GM18858 (cell line): ENCODE data around the gene TREH.
"Not testable (repeated sequence)": the region's sequence is repeated elsewhere in the genome, so short reads cannot be mapped to it uniquely, and the experiment has no call there.

Experiments
- ATAC-seq: cut with Tn5 transposase; IDR thresholded peaks from one replicate; pipeline ENCODE4 v1.9.1; 2021; ENCODE audit not compliant: unreplicated experiment

TREH gene

DNA sequence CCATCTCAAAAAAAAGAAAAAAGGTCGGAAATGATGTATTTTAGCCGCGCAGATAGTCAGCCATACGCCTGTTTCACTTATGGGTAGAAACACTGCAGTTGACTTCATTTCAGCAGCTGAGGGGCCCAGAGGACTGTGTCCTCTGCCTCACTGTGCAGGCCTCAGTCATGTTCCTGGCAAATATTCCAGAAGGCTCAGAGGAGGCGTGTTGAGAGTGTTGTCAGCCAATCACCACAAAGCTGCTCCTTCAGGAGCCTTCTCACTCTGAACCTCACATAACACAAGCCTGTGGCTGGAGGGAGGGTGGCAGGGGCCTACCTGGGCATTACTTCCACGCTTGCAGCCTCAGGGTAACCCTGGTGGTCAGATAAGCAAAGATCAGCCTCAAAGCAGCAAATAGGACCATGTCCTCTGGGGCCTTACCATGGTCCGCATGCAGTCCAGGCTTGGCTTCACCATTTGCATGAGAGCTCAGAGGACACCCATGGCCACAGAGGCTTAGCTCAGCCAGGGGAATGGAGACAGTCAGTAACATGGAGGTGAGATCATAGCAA is 17.3 kb upstream of the TREH start:
- no peak for ATAC-seq

DNA sequence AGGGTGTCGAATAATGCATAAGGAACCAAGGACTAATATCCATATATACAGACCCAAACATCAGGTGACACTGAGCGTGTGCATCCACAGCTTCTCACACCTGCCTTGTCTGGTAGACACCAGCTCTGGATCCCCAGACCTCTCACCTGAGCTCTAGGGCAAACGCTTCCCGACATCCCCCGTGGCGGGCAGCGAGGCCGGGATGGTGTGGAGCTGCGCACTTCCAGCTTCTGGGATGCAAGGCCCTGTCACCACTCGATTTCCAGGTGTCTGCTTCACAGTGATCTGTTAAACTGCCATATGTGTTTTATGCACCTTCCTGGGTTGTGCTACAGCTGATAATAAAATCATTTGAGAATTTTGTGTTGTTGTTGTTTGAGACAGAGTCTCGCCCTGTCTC is 15.3 kb upstream of the TREH start:
- ATAC-seq, result no peak

DNA sequence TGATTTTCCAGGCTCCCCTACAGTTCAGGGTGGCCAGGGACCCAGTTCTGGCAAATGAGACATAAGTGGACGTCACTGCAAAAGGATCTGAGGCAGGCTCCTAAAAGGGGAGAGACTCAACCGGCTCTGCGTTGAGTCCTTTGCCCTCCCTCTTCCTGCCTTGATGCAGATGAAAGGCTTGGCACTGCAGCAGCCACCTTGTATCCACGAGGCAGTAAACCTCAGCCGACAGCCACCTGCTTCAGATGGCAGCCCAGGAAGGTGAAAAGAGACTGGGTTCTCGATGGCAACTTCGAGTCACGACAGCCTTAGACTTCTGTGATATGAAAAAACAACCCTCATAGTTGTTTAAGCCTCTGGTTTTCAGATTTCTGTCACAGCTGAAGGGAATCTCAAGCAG is 14.7 kb upstream of the TREH start:
- ATAC-seq, result no peak

DNA sequence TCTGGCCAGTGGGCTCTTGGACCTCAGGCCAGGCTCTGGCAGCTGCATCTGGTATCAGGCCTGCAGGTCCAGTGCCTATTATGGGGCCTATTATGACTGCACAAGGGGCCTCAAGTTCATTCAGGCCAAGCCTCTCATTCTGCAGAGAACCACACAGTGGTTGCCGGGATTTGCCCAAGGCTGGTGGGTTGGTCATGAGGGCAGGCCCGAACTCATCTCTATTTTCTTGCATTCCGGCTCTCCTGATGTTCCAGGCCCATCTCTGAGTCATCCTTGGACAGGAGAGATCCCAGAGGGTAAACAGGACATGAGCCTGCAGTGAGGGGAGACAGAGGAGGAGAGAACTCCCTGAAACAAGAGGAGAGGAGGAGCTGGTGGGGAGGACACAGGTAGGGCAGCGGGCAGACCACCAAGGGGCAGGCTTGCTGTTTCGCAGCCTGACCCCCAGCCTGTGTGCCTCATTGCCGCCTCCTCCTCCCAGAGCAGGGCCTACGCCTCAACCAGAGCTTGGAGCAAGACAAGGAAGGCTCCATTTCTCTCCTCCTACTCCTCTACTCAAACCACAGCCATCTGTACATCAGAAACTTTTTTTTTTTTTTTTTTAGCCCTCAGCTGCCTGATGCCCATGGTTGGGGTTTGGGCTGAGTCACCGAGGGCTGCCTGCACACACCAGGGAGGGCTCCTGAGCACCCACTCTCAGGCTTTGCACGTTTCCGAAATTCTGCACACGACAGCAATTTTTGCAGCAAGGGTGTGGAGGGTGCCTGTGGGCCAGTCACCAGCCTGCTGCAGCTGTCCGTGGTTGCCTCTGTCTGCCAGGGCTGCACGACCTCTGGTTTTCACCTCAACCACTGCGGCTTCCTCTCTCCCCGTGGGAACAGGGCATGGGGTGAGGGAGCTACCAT is 12.7 kb upstream of the TREH start:
- no peak for ATAC-seq

DNA sequence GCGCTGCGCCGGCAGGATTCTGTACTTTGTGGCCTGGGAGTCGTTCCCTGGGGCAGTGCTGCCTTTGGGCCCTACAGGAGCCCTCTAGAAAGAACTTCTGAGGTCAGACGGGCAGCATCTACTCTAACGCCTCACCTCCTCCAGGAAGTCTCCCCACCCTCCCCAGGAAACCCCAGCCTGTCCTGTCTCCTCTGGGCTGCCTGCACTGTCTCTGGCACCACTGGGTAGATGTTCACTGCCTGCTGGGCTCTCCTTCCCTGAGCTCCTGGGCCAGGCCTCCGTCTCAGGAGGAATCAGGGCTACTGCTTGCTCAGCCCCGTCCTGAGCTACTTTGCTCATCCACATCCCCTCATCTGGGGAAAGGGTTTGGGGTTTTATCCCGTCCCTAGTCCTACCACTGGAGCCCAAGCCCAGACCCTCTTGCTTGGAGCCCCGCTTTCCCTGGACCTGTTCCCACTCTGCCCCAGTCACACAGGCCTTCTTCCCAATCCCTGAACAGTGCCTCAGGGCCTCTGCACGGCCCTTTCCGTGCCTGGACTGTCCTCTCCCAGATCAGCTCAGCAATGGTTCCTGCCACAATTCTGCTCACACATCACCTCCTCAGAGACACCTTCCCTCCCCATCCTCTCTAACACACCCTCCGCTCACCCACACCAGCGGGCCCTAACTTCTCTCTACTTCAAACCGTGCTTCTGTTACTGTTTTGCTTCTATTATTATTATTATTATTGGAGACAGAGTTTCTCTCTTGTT is 11.3 kb upstream of the TREH start:
- no peak for ATAC-seq

DNA sequence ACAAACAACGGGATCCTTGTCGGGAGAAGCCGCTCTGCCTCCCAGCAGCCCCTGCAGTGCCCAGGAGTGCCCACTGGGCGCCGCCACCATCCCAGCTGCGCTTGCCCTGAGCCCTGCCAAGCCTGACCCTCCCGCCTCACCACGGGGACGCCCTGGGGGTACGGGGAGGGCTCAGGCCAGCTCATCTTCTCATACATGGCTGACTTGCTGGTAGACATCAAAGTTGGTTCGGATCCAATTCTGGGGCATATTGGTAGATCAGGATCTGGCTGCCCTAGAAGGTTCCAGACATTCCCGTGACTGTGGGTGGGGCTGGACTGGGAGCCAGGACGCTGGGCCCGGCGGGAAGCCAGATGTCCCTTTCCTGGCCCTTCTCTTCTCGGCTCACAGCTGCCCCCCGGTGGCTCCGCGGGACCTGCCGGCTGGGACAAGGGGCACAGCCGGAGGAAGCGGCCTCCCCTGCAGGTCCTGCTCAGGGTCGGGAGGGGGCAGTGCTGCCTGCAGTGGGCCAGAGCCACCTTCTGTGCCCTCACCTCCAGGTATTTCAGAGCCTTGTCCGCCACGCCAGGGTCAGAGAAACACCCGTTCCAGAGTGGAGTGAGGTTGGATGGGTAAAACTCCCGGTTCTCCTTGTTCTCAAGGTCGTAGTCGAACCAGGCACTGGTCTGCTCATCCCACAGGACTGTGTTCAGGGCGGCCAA is 10.6 kb upstream of the TREH start:
- ATAC-seq, result no peak

DNA sequence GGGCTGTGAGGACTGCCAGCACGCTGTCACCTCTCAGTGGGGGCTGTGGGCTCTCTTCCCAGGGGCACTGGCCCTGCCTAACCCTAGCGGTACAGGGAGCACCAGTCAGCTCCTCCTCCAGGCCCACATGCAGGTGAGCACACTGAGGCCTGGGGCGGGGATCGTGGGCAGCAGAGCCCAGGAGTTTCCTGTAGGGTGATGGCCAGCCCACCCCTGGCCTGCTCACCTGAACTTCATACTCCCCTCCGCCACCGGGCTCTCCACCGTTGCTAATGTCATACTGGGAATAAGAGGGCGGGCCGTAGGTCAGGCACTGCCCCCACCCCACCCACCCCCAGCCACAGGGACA is 10.0 kb upstream of the TREH start:
- ATAC-seq, result no peak

DNA sequence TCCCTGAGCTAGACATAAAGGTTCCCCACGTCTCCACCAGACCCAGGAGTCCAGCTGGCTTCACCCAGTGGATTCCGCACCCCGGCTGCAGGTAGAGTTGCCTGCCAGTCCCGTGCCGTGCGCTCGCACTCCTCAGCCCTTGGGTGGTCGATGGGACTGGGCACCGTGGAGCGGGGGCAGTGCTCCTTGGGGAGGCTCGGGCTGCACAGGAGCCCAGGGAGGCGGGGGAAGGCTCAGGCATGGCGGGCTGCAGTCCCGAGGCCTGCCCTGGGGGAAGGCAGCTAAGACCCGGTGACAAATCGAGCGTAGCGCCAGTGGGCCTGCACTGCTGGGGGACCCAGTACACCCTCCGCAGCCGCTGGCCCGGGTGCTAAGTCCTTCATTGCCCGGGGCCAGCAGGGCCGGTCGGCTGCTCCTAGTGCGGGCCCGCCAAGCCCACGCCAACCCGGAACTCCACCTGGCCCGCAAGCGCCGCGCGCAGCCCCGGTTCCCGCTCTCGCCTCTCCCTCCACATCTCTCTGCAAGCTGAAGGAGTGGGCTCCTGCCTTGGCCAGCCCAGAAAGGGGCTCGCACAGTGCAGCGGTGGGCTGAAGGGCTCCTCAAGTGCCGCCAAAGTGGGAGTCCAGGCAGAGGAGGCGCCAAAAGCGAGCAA is 9.5 kb upstream of the TREH start:
- ATAC-seq, result no peak

DNA sequence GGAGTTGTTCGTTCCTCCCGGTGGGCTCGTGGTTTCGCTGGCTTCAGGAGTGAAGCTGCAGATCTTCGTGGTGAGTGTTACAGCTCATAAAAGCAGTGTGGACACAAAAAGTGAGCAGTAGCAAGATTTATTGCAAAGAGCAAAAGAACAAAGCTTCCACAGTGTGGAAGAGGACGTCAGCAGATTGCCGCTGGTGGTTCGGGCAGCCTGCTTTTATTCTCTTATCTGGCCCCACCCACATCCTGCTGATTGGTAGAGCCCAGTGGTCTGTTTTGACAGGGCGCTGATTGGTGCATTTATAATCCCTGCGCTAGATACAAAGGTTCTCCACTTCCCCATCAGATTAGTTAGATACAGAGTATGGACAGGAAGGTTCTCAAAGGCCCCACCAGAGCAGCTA is 8.9 kb upstream of the TREH start:
- not testable (repeated sequence) for ATAC-seq

DNA sequence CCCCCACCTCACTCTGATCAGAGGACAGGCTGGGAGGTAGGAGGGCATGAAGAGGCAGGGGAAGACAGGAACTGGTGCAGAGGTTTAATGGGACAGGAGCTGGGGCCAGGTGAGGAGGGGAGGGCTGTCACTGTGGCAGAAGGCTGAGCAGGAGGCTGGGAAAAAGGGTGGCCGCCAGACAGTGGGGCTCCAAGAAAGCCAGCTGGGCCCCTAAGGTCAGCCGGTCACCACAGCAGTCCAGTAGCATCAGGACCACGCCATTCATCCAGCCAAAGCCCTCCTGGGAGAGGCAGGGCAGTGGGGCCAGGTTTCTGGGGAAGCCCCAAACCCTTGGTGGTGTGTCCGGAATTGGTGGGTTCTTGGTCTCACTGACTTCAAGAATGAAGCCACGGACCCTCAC is 8.5 kb upstream of the TREH start:
- no peak for ATAC-seq

DNA sequence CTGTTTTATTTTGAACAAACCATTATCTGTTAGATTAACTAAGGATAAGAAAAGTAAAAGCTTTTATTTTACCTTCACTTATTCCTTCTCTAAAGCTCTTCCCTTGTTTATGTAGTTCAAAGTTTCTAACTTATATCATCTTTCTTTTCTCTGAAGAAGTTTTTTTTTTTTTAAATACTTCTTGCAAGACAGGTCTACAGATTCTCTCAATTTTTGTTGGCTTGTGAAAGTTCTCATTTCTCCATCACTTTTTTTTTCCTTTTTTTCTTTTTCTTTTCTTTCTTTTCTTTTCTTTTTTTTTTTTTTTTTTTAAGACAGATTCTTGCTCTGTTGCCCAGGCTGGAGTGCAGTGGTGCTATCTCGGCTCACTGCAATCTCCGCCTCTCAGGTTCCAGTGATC is 4.7 kb upstream of the TREH start:
- no peak for ATAC-seq

DNA sequence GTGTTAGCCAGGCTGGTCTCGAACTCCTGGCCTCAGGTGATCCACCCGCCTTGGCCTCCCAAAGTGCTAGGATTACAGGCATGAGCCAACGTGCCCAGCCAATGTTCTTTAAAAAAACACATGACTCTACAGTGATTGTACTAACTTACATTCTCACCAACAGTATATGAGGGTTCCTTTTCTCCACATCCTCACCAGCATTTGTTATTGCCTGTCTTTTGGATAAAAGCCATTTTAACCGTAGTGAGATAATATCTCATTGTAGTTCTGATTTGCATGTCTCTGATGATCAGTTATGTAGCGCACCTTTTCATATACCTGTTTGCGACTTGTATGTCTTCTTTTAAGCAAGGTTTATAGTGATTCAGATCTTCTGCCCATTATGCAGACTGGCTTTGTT is 3.5 kb upstream of the TREH start:
- not testable (repeated sequence) for ATAC-seq

DNA sequence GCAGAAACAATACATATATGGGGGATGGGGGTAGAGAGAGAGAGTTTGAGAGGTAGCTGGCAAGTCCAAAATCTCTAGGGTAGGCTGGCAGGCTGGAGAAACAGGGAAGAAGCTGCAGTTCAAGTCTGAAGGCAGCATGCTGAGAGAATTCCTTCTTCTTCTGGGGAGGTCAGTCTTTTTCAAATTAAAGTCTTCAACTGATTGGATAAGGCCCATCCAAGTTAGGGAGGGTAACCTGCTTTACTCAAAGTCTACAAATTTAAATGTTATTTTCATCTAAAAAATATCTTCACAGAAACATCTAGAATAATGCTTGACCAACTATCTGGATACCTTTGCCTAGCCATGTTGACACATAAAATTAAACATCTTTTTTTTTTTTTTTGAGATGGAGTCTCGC is 2.9 kb upstream of the TREH start:
- ATAC-seq, result no peak

DNA sequence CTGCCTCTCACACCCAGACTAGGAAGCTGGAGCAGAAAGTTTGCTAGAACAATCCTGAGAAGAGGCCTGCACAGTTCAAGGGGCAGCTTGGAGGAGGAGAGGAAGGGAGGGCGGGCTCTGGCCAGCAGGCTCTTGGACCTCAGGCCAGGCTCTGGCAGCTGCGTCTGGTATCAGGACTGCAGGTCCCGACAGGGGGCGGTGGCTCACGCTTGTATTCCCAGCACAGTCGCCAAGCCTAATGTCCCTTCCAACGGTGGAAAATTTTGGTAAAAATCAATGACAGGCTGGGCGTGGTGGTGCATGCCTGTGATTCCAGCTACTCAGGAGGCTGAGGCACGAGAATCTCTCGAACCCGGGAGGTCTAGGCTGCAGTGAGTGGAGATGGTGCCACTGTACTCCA is 542 bp downstream of the TREH start:
- not testable (repeated sequence) for ATAC-seq

DNA sequence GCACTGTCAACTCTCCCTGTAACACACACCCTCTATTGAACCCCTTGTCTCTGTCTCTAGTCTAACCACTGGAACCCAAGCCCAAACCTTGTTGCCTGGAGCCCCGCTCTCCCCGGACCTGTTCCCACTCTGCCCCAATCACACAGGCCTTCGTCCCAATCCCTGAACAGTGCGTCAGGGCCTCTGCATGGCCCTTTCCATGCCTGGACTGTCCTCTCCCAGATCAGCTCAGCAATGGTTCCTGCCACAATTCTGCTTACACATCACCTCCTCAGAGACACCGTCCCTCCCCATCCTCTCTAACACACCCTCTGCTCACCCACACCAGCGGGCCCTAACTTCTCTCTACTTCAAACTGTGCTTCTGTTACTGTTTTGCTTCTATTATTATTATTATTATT is 1.5 kb downstream of the TREH start:
- ATAC-seq, result no peak

DNA sequence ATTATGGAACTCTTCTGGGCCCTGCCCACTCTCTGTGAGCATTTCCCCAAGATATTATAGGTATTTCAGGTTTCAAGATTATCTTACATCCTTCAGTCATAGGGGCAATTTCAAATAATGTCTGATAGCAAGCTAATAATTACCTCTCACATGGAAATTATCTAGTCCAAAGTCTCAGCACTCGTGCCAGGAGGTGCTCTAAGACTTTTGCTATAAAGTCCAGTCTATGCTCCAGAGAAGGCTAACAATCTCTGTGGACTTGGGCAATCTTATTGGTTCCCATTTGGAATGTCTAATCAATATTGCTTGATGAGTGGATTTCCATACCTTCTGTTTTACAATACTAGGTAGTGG is 5.4 kb downstream of the TREH start:
- ATAC-seq, result no peak

DNA sequence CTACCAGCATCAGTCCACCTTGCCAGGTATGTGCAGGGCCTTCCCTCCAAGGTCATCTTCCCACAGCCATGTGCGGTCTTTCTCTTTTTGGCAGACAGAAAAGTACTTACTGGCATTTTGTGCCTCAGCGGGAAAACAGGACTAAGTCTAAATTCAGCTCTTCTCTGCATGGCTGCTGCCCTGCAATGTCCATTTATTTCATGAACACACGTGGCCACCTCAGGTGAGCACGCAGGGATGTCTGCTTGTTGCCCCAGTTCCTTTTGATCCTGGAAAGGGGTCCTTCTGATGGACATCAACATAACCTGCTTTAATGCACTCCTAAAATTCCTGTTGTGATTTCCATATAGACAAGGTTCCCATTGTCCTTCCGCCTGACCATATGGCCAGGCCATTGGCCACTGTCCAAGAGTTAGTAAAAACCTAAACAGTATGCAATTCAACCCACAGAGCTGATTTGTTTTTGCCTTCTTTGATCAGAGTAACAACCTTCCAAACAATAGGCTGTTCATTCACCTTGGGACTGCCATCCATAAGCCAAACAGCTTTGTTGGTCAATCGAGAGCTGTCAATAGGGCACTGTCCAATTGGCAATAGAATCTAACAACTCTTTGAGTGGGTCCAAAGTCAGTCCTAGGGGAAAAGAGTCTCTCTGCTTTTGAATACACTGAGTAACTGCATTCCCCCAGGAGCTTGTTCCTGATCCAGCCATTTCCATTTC is 5.9 kb downstream of the TREH start:
- no peak for ATAC-seq

DNA sequence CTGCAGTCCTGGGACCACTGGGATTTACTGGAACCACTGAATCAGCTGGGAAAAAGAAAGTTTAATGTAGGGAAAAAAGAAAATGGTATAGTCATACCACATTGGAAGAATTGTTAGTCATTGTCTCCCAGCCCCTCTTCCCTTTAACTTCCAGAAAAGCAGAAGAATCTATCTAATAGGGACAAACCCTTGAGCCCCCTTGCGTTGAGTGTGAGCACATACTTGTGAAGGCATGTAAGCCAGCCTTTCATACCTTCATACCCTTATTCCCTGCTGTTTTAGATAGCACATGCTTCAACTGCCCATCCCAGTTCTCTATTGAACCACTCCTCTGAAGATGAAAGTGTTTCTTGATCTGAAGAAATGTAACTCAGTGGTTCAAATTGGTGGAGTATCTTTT is 6.6 kb downstream of the TREH start:
- ATAC-seq, result no peak

DNA sequence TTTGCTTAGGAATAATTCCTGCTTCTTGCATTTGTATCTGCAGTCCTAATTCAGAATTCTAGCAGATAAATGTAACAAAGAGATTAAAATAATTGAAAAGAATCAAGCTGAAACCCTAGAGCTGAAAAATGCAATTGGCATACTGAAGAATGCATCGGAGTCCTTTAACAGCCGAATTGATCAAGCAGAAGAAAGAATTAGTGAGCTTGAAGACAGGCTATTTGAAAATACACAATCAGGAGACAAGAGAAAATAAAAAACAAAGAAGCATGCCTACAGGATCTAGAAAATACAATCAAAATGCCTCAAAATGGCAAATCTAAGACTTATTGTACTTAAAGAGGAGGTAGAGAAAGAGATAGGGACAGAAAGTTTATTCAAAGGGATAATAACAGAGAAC is 8.2 kb downstream of the TREH start:
- ATAC-seq, result no peak

DNA sequence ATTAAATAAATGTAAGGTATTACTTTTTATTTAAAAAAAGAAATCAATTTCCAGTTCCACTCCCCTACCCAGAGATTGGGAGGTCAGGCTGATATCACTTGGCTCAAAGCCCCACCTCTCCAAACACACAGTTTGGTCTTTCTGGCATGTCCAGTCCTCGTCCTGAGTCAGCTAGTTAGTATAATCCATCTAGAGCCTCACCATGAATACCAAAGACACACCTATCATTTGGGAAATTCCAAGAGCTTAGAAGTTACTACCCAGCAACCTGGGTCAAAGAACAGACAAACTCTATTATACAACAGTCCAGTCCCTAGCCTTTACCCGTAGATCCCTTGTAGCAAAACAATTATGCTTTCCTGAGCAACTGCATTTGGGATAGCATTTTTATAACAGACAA is 9.4 kb downstream of the TREH start:
- ATAC-seq, result no peak

DNA sequence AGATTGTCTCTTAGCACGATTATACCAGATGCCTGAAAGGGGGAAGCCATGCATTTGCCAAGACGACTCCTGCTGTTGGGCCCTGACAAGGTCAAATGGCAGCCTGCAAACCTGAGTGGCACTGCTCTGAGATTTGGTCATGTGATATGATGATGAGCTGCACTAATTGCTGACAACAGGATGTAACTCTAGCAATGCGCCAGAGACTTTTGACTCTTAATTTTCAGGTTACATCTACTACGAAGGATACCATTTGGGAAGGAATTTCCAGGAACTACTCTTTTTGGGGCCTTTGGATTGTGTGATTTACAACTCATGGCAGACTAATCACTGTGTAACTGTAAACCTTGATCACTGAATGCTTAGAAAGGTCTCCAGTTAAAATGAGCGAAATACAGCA is 13.1 kb downstream of the TREH start:
- no peak for ATAC-seq
